ENCODE results near the gene GLIS1.

Gene GLIS1

GRCh38 chr1:53475664-53476063 lies 263.3 kb downstream of the GLIS1 start:
- no peaks in the 10 kb centered on the region for H3K36me3 Mint-ChIP-seq (ENCODE audit: insufficient read depth)
- H3K27me3 Mint-ChIP-seq, result peaks cover 7% of the 10 kb centered on the region
- no peaks in the 10 kb centered on the region for H3K9me3 Mint-ChIP-seq
- H3K27ac Mint-ChIP-seq (ENCODE audit: low read depth), result no peak overlapping the region
- ATAC-seq (replicated peaks; ENCODE audit: extremely low read depth, poor library complexity, severe bottlenecking) (no peak), DNase-seq (ENCODE audit: low spot score in 2 of 2) (no peak)
- no peak overlapping the region for H3K4me3 Mint-ChIP-seq
- no peaks in the 10 kb centered on the region for H3K4me1 Mint-ChIP-seq

GRCh38 chr1:53473463-53473862 lies 265.5 kb downstream of the GLIS1 start:
- DNase-seq (ENCODE audit: low spot score in 2 of 2) (no peak), ATAC-seq (replicated peaks; ENCODE audit: extremely low read depth, poor library complexity, severe bottlenecking) (no peak)
- Mint-ChIP-seq H3K27me3 (peaks cover 7% of the 10 kb centered on the region), H3K36me3 (ENCODE audit: insufficient read depth) (no peaks in the 10 kb centered on the region), H3K9me3 (no peaks in the 10 kb centered on the region), H3K4me1 (no peaks in the 10 kb centered on the region), H3K27ac (ENCODE audit: low read depth) (no peak overlapping the region), H3K4me3 (no peak overlapping the region)

GRCh38 chr1:53471000-53471399 lies 268.0 kb downstream of the GLIS1 start:
- DNase-seq (ENCODE audit: low spot score in 2 of 2), result no peak
- Mint-ChIP-seq H3K4me3 (no peak overlapping the region), H3K9me3 (no peaks in the 10 kb centered on the region), H3K36me3 (ENCODE audit: insufficient read depth) (no peaks in the 10 kb centered on the region), H3K4me1 (no peaks in the 10 kb centered on the region), H3K27me3 (no peaks in the 10 kb centered on the region), H3K27ac (ENCODE audit: low read depth) (no peak overlapping the region)
- ATAC-seq (replicated peaks; ENCODE audit: extremely low read depth, poor library complexity, severe bottlenecking), result no peak

- DNase-seq (ENCODE audit: low spot score in 2 of 2), result no peak
- H3K4me1 Mint-ChIP-seq, result no peaks in the 10 kb centered on the region
- no peaks in the 10 kb centered on the region for H3K9me3 Mint-ChIP-seq
- no peaks in the 10 kb centered on the region for H3K27me3 Mint-ChIP-seq
- H3K4me3 Mint-ChIP-seq, result no peak overlapping the region
- no peaks in the 10 kb centered on the region for H3K36me3 Mint-ChIP-seq (ENCODE audit: insufficient read depth)
- ATAC-seq (replicated peaks; ENCODE audit: extremely low read depth, poor library complexity, severe bottlenecking), result no peak
- H3K27ac Mint-ChIP-seq (ENCODE audit: low read depth), result no peak overlapping the region
Observed at GRCh38 chr1:53470584-53470983, 268.4 kb downstream of the GLIS1 start.

- Mint-ChIP-seq H3K9me3 (no peaks in the 10 kb centered on the region), H3K27me3 (no peaks in the 10 kb centered on the region), H3K27ac (ENCODE audit: low read depth) (no peak overlapping the region), H3K4me1 (no peaks in the 10 kb centered on the region), H3K4me3 (no peak overlapping the region), H3K36me3 (ENCODE audit: insufficient read depth) (no peaks in the 10 kb centered on the region)
- no peak for ATAC-seq (replicated peaks; ENCODE audit: extremely low read depth, poor library complexity, severe bottlenecking)
- no peak for DNase-seq (ENCODE audit: low spot score in 2 of 2)
Observed at GRCh38 chr1:53470155-53470554, 268.8 kb downstream of the GLIS1 start.

- no peaks in the 10 kb centered on the region for H3K9me3 Mint-ChIP-seq
- DNase-seq (ENCODE audit: low spot score in 2 of 2) (no peak), ATAC-seq (replicated peaks; ENCODE audit: extremely low read depth, poor library complexity, severe bottlenecking) (no peak)
- no peak overlapping the region for H3K27ac Mint-ChIP-seq (ENCODE audit: low read depth)
- no peaks in the 10 kb centered on the region for H3K4me1 Mint-ChIP-seq
- H3K27me3 Mint-ChIP-seq, result no peaks in the 10 kb centered on the region
- H3K4me3 Mint-ChIP-seq, result no peak overlapping the region
- no peaks in the 10 kb centered on the region for H3K36me3 Mint-ChIP-seq (ENCODE audit: insufficient read depth)
Observed at GRCh38 chr1:53469373-53469772, 269.6 kb downstream of the GLIS1 start.

- Mint-ChIP-seq H3K4me3 (no peak overlapping the region), H3K27ac (ENCODE audit: low read depth) (no peak overlapping the region), H3K4me1 (no peaks in the 10 kb centered on the region), H3K36me3 (ENCODE audit: insufficient read depth) (no peaks in the 10 kb centered on the region), H3K27me3 (no peaks in the 10 kb centered on the region), H3K9me3 (no peaks in the 10 kb centered on the region)
- no peak for ATAC-seq (replicated peaks; ENCODE audit: extremely low read depth, poor library complexity, severe bottlenecking)
- no peak for DNase-seq (ENCODE audit: low spot score in 2 of 2)
Observed at GRCh38 chr1:53468374-53468773, 270.6 kb downstream of the GLIS1 start.

GRCh38 chr1:53467391-53467790 lies 271.6 kb downstream of the GLIS1 start:
- no peak for DNase-seq (ENCODE audit: low spot score in 2 of 2)
- Mint-ChIP-seq H3K9me3 (no peaks in the 10 kb centered on the region), H3K27me3 (no peaks in the 10 kb centered on the region), H3K27ac (ENCODE audit: low read depth) (no peak overlapping the region), H3K36me3 (ENCODE audit: insufficient read depth) (no peaks in the 10 kb centered on the region), H3K4me1 (no peaks in the 10 kb centered on the region), H3K4me3 (no peak overlapping the region)
- no peak for ATAC-seq (replicated peaks; ENCODE audit: extremely low read depth, poor library complexity, severe bottlenecking)

- no peaks in the 10 kb centered on the region for H3K4me1 Mint-ChIP-seq
- H3K27me3 Mint-ChIP-seq, result no peaks in the 10 kb centered on the region
- DNase-seq (ENCODE audit: low spot score in 2 of 2) (no peak), ATAC-seq (replicated peaks; ENCODE audit: extremely low read depth, poor library complexity, severe bottlenecking) (no peak)
- H3K4me3 Mint-ChIP-seq, result no peak overlapping the region
- H3K27ac Mint-ChIP-seq (ENCODE audit: low read depth), result no peak overlapping the region
- H3K36me3 Mint-ChIP-seq (ENCODE audit: insufficient read depth), result no peaks in the 10 kb centered on the region
- no peaks in the 10 kb centered on the region for H3K9me3 Mint-ChIP-seq
Observed at GRCh38 chr1:53465023-53465957, 273.7 kb downstream of the GLIS1 start.

- H3K36me3 Mint-ChIP-seq (ENCODE audit: insufficient read depth), result no peaks in the 10 kb centered on the region
- no peaks in the 10 kb centered on the region for H3K27me3 Mint-ChIP-seq
- H3K9me3 Mint-ChIP-seq, result no peaks in the 10 kb centered on the region
- no peaks in the 10 kb centered on the region for H3K4me1 Mint-ChIP-seq
- no peak for DNase-seq (ENCODE audit: low spot score in 2 of 2)
- no peak for ATAC-seq (replicated peaks; ENCODE audit: extremely low read depth, poor library complexity, severe bottlenecking)
- H3K4me3 Mint-ChIP-seq, result no peak overlapping the region
- H3K27ac Mint-ChIP-seq (ENCODE audit: low read depth), result no peak overlapping the region
Observed at GRCh38 chr1:53463961-53464899, 274.7 kb downstream of the GLIS1 start.

GRCh38 chr1:53462769-53463501 lies 276.0 kb downstream of the GLIS1 start:
- H3K27ac Mint-ChIP-seq (ENCODE audit: low read depth), result no peak overlapping the region
- ATAC-seq (replicated peaks; ENCODE audit: extremely low read depth, poor library complexity, severe bottlenecking) (no peak), DNase-seq (ENCODE audit: low spot score in 2 of 2) (no peak)
- no peaks in the 10 kb centered on the region for H3K27me3 Mint-ChIP-seq
- H3K4me1 Mint-ChIP-seq, result no peaks in the 10 kb centered on the region
- no peak overlapping the region for H3K4me3 Mint-ChIP-seq
- H3K36me3 Mint-ChIP-seq (ENCODE audit: insufficient read depth), result no peaks in the 10 kb centered on the region
- H3K9me3 Mint-ChIP-seq, result no peaks in the 10 kb centered on the region

- no peak overlapping the region for H3K4me3 Mint-ChIP-seq
- H3K27ac Mint-ChIP-seq (ENCODE audit: low read depth), result no peak overlapping the region
- ATAC-seq (replicated peaks; ENCODE audit: extremely low read depth, poor library complexity, severe bottlenecking) (no peak), DNase-seq (ENCODE audit: low spot score in 2 of 2) (no peak)
- H3K9me3 Mint-ChIP-seq, result no peaks in the 10 kb centered on the region
- no peaks in the 10 kb centered on the region for H3K36me3 Mint-ChIP-seq (ENCODE audit: insufficient read depth)
- H3K27me3 Mint-ChIP-seq, result no peaks in the 10 kb centered on the region
- no peaks in the 10 kb centered on the region for H3K4me1 Mint-ChIP-seq
Observed at GRCh38 chr1:53462193-53462592, 276.8 kb downstream of the GLIS1 start.

Measured in central memory CD8-positive, alpha-beta T cell (primary cell).